GM23338 (cell line): Measurements from ENCODE around the gene BEST2. TPM values are rescaled to one million over a fixed set of nuclear protein-coding genes. Genes with fewer than 3 reads are reported as not detected.
A peak's percentile ranks its signal among the peaks of the same experiment; 100 is the strongest.

Experiments used
- JUNB ChIP-seq: IDR thresholded peaks from one replicate; pipeline ENCODE4 v1.6.1; 2016; ENCODE audit warnings: antibody characterized with exemption; ENCODE audit not compliant: unreplicated experiment
- NANOG ChIP-seq: IDR thresholded peaks from 2 replicates; pipeline ENCODE4 v1.6.1; 2016; ENCODE audit warnings: antibody characterized with exemption, borderline replicate concordance
- POLR2AphosphoS5 ChIP-seq: IDR thresholded peaks from 2 replicates; pipeline ENCODE4 v1.6.1; 2016; ENCODE audit warnings: antibody characterized with exemption, low read depth
- ZNF114 ChIP-seq: fragments of 250-450 bp; sonication (Bioruptor Pico); IDR thresholded peaks from 2 replicates; pipeline ENCODE4 v1.5.0; 2020; ENCODE audit warnings: mild to moderate bottlenecking, moderate library complexity
- polyA plus RNA-seq: library from polyadenylated mRNA; unstranded; fragments of >200 nt; fragmentation: Nextera tagmentation; extraction: Ambion mirVana; gene quantifications from 2 replicates; pipeline ENCODE4 v1.2.1, GENCODE V29; 2016
- total RNA-seq: library from RNA; depleted of rRNA; stranded (reverse); fragments of >200 nt; shearing (Covaris generic); gene quantifications from 2 replicates; pipeline ENCODE4 v1.2.3, GENCODE V29; 2014
- TF ChIP-seq, protein P1 (sequence below): fragments of 250-450 bp; sonication (Bioruptor Pico); IDR thresholded peaks from 2 replicates; pipeline ENCODE4 v1.5.0; 2020; ENCODE audit warnings: mild to moderate bottlenecking, moderate library complexity
- TF ChIP-seq, protein P2 (sequence below), 2 experiments: fragments of 200-600 bp in 1 of 2; sonication (generic) in 1 of 2; conservative IDR thresholded peaks; 2 replicates each; pipeline versions ENCODE4 v1.5.1 to v1.6.1; 2016 to 2017; ENCODE audit warnings: antibody characterized with exemption in 2 of 2, low read depth in 2 of 2, mild to moderate bottlenecking in 2 of 2, moderate library complexity in 1 of 2
- TF ChIP-seq, protein P3 (sequence below): IDR thresholded peaks from 2 replicates; pipeline ENCODE4 v1.6.1; 2016; ENCODE audit warnings: antibody characterized with exemption

Gene BEST2
- total and polyA plus RNA-seq, 2 experiments from 2014 or later: 1.2 to 10.4 TPM

DNA sequence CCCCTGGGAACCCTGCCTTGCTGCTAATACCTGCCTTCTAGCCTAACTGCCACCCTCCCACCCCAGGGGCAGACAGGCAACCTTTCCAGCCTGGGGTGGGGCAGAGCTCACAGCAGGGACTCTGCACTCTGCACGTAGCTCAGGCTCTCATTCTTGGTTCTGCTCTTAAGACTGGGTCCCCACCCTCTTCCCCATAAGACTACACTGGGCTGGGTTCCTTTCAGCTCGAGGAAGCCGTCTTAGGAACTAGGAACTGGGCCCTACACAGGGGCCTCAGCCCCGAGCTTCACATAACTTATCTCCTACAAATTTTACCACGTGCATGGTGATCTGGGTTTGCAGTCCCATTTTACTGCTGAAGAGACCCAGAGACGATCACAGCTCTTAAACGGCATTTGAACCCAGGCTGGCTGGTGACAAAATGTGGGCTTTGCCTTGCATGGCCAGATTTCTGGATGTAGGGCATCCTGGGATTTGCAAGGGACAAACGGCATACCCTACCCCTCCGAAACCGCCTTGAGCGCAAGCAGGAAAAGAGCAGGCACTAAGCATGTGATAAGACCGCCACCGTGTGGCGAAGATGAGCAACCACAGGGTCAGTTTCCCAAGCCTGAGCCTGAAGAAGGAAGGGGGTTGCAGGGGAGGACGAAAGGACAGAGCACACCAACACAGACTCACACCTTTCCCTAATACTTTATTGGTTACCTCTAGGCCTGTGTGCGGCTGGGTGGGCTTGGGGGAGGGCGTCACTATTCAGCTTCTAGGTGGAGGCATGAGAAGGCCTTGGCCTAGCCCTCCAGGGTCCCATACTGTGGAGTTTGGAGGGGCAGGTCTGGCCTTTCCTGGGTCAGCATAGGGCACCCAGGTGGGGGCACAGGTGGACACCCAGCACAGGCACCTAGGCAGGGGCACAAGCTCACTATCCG, 44.8 kb downstream of the BEST2 start (continued):
- TF ChIP-seq, protein P1, sequence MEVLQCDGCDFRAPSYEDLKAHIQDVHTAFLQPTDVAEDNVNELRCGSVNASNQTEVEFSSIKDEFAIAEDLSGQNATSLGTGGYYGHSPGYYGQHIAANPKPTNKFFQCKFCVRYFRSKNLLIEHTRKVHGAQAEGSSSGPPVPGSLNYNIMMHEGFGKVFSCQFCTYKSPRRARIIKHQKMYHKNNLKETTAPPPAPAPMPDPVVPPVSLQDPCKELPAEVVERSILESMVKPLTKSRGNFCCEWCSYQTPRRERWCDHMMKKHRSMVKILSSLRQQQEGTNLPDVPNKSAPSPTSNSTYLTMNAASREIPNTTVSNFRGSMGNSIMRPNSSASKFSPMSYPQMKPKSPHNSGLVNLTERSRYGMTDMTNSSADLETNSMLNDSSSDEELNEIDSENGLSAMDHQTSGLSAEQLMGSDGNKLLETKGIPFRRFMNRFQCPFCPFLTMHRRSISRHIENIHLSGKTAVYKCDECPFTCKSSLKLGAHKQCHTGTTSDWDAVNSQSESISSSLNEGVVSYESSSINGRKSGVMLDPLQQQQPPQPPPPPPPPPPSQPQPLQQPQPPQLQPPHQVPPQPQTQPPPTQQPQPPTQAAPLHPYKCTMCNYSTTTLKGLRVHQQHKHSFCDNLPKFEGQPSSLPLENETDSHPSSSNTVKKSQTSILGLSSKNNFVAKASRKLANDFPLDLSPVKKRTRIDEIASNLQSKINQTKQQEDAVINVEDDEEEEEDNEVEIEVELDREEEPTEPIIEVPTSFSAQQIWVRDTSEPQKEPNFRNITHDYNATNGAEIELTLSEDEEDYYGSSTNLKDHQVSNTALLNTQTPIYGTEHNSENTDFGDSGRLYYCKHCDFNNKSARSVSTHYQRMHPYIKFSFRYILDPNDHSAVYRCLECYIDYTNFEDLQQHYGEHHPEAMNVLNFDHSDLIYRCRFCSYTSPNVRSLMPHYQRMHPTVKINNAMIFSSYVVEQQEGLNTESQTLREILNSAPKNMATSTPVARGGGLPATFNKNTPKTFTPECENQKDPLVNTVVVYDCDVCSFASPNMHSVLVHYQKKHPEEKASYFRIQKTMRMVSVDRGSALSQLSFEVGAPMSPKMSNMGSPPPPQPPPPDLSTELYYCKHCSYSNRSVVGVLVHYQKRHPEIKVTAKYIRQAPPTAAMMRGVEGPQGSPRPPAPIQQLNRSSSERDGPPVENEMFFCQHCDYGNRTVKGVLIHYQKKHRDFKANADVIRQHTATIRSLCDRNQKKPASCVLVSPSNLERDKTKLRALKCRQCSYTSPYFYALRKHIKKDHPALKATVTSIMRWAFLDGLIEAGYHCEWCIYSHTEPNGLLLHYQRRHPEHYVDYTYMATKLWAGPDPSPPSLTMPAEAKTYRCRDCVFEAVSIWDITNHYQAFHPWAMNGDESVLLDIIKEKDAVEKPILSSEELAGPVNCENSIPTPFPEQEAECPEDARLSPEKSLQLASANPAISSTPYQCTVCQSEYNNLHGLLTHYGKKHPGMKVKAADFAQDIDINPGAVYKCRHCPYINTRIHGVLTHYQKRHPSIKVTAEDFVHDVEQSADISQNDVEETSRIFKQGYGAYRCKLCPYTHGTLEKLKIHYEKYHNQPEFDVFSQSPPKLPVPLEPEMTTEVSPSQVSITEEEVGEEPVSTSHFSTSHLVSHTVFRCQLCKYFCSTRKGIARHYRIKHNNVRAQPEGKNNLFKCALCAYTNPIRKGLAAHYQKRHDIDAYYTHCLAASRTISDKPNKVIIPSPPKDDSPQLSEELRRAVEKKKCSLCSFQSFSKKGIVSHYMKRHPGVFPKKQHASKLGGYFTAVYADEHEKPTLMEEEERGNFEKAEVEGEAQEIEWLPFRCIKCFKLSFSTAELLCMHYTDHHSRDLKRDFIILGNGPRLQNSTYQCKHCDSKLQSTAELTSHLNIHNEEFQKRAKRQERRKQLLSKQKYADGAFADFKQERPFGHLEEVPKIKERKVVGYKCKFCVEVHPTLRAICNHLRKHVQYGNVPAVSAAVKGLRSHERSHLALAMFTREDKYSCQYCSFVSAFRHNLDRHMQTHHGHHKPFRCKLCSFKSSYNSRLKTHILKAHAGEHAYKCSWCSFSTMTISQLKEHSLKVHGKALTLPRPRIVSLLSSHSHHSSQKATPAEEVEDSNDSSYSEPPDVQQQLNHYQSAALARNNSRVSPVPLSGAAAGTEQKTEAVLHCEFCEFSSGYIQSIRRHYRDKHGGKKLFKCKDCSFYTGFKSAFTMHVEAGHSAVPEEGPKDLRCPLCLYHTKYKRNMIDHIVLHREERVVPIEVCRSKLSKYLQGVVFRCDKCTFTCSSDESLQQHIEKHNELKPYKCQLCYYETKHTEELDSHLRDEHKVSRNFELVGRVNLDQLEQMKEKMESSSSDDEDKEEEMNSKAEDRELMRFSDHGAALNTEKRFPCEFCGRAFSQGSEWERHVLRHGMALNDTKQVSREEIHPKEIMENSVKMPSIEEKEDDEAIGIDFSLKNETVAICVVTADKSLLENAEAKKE (CRISPR knock-in tag): no peak
- TF ChIP-seq NANOG (no peak), POLR2AphosphoS5 (0 out of 2 replicates have a peak, but pooled peaks have one; percentile 48), ZNF114 (no peak), JUNB (no peak)
- TF ChIP-seq, protein P2, sequence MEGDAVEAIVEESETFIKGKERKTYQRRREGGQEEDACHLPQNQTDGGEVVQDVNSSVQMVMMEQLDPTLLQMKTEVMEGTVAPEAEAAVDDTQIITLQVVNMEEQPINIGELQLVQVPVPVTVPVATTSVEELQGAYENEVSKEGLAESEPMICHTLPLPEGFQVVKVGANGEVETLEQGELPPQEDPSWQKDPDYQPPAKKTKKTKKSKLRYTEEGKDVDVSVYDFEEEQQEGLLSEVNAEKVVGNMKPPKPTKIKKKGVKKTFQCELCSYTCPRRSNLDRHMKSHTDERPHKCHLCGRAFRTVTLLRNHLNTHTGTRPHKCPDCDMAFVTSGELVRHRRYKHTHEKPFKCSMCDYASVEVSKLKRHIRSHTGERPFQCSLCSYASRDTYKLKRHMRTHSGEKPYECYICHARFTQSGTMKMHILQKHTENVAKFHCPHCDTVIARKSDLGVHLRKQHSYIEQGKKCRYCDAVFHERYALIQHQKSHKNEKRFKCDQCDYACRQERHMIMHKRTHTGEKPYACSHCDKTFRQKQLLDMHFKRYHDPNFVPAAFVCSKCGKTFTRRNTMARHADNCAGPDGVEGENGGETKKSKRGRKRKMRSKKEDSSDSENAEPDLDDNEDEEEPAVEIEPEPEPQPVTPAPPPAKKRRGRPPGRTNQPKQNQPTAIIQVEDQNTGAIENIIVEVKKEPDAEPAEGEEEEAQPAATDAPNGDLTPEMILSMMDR (conservative IDR thresholded peaks at IDR 0.05; ENCODE audit: low read depth in 2 of 2): peak; percentile 88 to 100
- TF ChIP-seq, protein P3, sequence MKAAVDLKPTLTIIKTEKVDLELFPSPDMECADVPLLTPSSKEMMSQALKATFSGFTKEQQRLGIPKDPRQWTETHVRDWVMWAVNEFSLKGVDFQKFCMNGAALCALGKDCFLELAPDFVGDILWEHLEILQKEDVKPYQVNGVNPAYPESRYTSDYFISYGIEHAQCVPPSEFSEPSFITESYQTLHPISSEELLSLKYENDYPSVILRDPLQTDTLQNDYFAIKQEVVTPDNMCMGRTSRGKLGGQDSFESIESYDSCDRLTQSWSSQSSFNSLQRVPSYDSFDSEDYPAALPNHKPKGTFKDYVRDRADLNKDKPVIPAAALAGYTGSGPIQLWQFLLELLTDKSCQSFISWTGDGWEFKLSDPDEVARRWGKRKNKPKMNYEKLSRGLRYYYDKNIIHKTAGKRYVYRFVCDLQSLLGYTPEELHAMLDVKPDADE: 0 out of 2 replicates have a peak, but pooled peaks have one; percentile 48
